Measurements from ENCODE around the gene PGAP6. TPM values are rescaled to one million over a fixed set of nuclear protein-coding genes. Genes with fewer than 3 reads are reported as not detected.

Gene PGAP6
- polyA plus RNA-seq, 1 of the 3 experiments (the other 2 are of a cell fraction): 133 TPM

- H3F3A ChIP-seq (replicated peaks; ENCODE audit: insufficient read depth): peaks cover 1% of the 10 kb centered on the region
- H3K9ac ChIP-seq: no peak overlapping the region
- ChIA-PET POLR2A (no interaction called here), CTCF (interaction anchor here (0.6 to 4.8 kb wide), 12 partner anchors 62 to 696 kb away, joined by 3 to 74 read pairs (median 12); partner anchors contain the start of gene HBQ1)
- no peaks in the 10 kb centered on the region for H3K27me3 ChIP-seq (ENCODE audit: insufficient read depth)
- H3K27ac ChIP-seq (ENCODE audit: low read depth in 2 of 2, low read length in 1 of 2): no peak overlapping the region
- TF ChIP-seq PBX3 (IDR thresholded peaks at IDR 0.05) (no peak), GATA2 (CRISPR knock-in tag; IDR thresholded peaks at IDR 0.05) (no peak), EZH2phosphoT487 (IDR thresholded peaks at IDR 0.05; ENCODE audit: borderline replicate concordance, low read depth) (no peak), CHD2 (IDR thresholded peaks at IDR 0.05; ENCODE audit: low read length, partially characterized antibody) (no peak), RAD21 (IDR thresholded peaks at IDR 0.05; ENCODE audit: low read length) (no peak), MAX (IDR thresholded peaks at IDR 0.05; ENCODE audit: low read depth) (no peak), FOSL2 (IDR thresholded peaks at IDR 0.05; ENCODE audit: borderline replicate concordance, low read depth) (no peak), POLR2AphosphoS5 (IDR thresholded peaks at IDR 0.05; ENCODE audit: low read depth, low read length) (no peak), FOXJ3 (CRISPR knock-in tag; IDR thresholded peaks at IDR 0.05) (no peak), EP300 (IDR thresholded peaks at IDR 0.05; ENCODE audit: borderline replicate concordance in 1 of 2, low read depth in 1 of 2, low read length in 1 of 2) (no peak), SIN3A (IDR thresholded peaks at IDR 0.05; ENCODE audit: borderline replicate concordance, low read depth, low read length) (no peak), TEAD4 (IDR thresholded peaks at IDR 0.05; ENCODE audit: borderline replicate concordance, insufficient read depth) (no peak), USF2 (IDR thresholded peaks at IDR 0.05; ENCODE audit: borderline replicate concordance, low read depth, low read length) (no peak), ZBTB33 (IDR thresholded peaks at IDR 0.05; ENCODE audit: borderline replicate concordance, low read depth) (no peak)
- H3K36me3 ChIP-seq (replicated peaks in 1 of 2; ENCODE audit: control insufficient read depth in 1 of 2, insufficient read depth in 2 of 2, low read length in 1 of 2): no peaks in the 10 kb centered on the region
- no peaks in the 10 kb centered on the region for H3K79me2 ChIP-seq (ENCODE audit: insufficient read depth)
- H3K4me3 ChIP-seq (ENCODE audit: low read depth in 2 of 2, low read length in 1 of 2): no peak overlapping the region
- no peak overlapping the region for H2AFZ ChIP-seq (ENCODE audit: low read depth)
- no peak for DNase-seq
- H3K9me3 ChIP-seq: no peaks in the 10 kb centered on the region
- H4K20me1 ChIP-seq (ENCODE audit: insufficient read depth): no peaks in the 10 kb centered on the region
- no peak overlapping the region for H3K4me2 ChIP-seq
- no peaks in the 10 kb centered on the region for H3K9me2 ChIP-seq
- 91% methylated on average over 40 of the region's 47 CpGs for WGBS (ENCODE audit: low lambda C conversion rate)
- H3K4me1 ChIP-seq (ENCODE audit: control insufficient read depth in 1 of 2, insufficient read depth in 2 of 2, low read depth in 1 of 2, low read length in 1 of 2): peaks cover 0 to 18% of the 10 kb centered on the region in 2 experiments; a peak in 1 of 4 replicates
Observed at GRCh38 chr16:360698-361336, 21.0 kb downstream of the PGAP6 start.

All from SK-N-SH (cell line).